Endodermal cell (in vitro differentiated cells): ENCODE results near the gene STEAP4. TPM values are rescaled to one million over a fixed set of nuclear protein-coding genes. Genes with fewer than 3 reads are reported as not detected.

Experiments used
- DNase-seq: peaks from one replicate; pipeline ENCODE4 v3.0.0-alpha.2; 2017
- H3K27ac ChIP-seq: 2 replicates; pipeline ENCODE4 v1.5.1; 2013; ENCODE audit warnings: mild to moderate bottlenecking, low read depth, low read length, moderate library complexity
- H3K27me3 ChIP-seq: 2 replicates; pipeline ENCODE4 v1.6.1; 2013; ENCODE audit warnings: mild to moderate bottlenecking, low read length, moderate library complexity; ENCODE audit not compliant: insufficient read depth, control insufficient read depth, poor library complexity, severe bottlenecking
- H3K36me3 ChIP-seq: 2 replicates; pipeline ENCODE4 v1.7.0; 2013; ENCODE audit warnings: mild to moderate bottlenecking, low read length, moderate library complexity; ENCODE audit not compliant: control insufficient read depth, insufficient read depth
- H3K4me1 ChIP-seq: one replicate; pipeline ENCODE4 v1.7.0; 2013; ENCODE audit warnings: low read length; ENCODE audit not compliant: control insufficient read depth, insufficient read depth
- H3K4me3 ChIP-seq: 2 replicates; pipeline ENCODE4 v1.5.1; 2013; ENCODE audit warnings: mild to moderate bottlenecking, low read length, moderate library complexity
- H3K9ac ChIP-seq: 2 replicates; pipeline ENCODE4 v1.6.1; 2013; ENCODE audit warnings: mild to moderate bottlenecking, low read length, moderate library complexity; ENCODE audit not compliant: poor library complexity, severe bottlenecking; ENCODE audit errors: extremely low read depth
- H3K9me3 ChIP-seq: 2 replicates; pipeline ENCODE4 v1.6.1; 2013; ENCODE audit warnings: mild to moderate bottlenecking, low read length, moderate library complexity; ENCODE audit not compliant: control insufficient read depth
- H3K27ac Mint-ChIP-seq: 2 replicates; pipeline ENCODE4 v1.8.0; 2020; ENCODE audit warnings: mixed read lengths
- H3K27me3 Mint-ChIP-seq: 2 replicates; pipeline ENCODE4 v1.8.0; 2021; ENCODE audit warnings: mild to moderate bottlenecking, mixed read lengths; ENCODE audit not compliant: insufficient read depth
- H3K36me3 Mint-ChIP-seq: 2 replicates; pipeline ENCODE4 v1.8.0; 2020; ENCODE audit warnings: low read depth, mixed read lengths
- H3K4me1 Mint-ChIP-seq: 2 replicates; pipeline ENCODE4 v1.8.0; 2020; ENCODE audit warnings: mixed read lengths
- H3K4me3 Mint-ChIP-seq: 2 replicates; pipeline ENCODE4 v1.8.0; 2020; ENCODE audit warnings: mild to moderate bottlenecking, moderate library complexity, mixed read lengths
- H3K9me3 Mint-ChIP-seq: 2 replicates; pipeline ENCODE4 v1.8.0; 2020; ENCODE audit warnings: mild to moderate bottlenecking, mixed read lengths
- WGBS, 2 experiments: methylation state at CpG; one replicate each; pipeline versions ENCODE4 v1.1.5 to v1.1.7; 2013; ENCODE audit warnings: missing lambda C conversion rate in 2 of 2, mixed read lengths in 1 of 2; ENCODE audit not compliant: insufficient coverage in 1 of 2, insufficient read length in 1 of 2; 5-methylcytosine and 5-hydroxymethylcytosine counted together
- total RNA-seq, 2 donors: library from RNA; stranded (reverse); fragmentation: NEBNext Ultra II Directional in 1 of 2; extraction: Animal tissue kit (Norgen Biotek cat#: 25700) in 1 of 2; gene quantifications; 2 replicates in 1 of 2; 3 replicates in 1 of 2; pipeline ENCODE4 v1.2.1, GENCODE V29; 2021
- TF ChIP-seq, protein P1 (sequence below): fragments of 200-600 bp; sonication (generic); conservative IDR thresholded peaks from 2 replicates; pipeline ENCODE4 v1.5.0; 2021; ENCODE audit warnings: antibody characterized with exemption, mild to moderate bottlenecking

The STEAP4 gene
- total RNA-seq, 2 donors from 2014 or later, result not detected

DNA sequence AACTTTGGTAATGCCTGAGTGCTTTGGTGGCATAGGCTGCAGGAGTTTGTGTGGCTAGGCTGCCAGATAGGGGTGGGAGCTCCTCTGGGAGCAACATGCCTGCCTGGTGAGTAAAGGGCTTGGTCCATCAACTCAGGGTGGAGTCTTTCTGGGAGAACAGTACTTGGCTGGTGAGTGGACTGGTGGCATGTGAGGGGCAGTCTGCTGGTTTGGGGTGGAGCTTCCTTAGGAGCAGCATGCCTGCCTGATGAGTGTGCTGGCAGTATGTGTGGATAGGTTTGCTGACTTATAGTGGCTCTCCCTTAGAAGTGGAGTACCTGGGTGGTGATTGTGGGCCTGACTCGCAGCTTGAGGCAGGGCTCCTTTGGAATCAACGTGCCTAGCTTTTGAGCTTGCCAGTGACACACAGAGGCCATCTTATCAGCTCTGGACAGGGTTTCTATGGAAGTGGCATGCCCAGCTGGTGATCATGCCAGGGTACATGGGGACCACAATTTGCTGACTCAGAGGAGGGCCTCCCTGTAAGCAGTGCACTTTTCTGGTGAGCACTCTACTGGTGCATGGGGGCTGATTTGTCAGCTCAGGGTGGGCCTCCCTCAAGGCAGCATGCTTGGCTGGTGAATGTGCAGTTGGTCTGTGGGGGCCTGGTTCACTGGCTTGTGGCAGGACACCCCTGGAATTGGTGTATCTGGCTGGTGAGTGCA is 51.8 kb downstream of the STEAP4 start:
- no peak overlapping the region for H3K4me3 Mint-ChIP-seq
- no peak overlapping the region for H3K4me3 ChIP-seq
- peaks cover 24% of the 10 kb centered on the region for H3K9me3 Mint-ChIP-seq
- H3K27me3 ChIP-seq, result no peaks in the 10 kb centered on the region
- H3K27ac Mint-ChIP-seq, result no peak overlapping the region
- no peaks in the 10 kb centered on the region for H3K4me1 Mint-ChIP-seq
- H3K36me3 Mint-ChIP-seq, result no peaks in the 10 kb centered on the region
- H3K27ac ChIP-seq, result no peak overlapping the region
- no peak for DNase-seq
- no peaks in the 10 kb centered on the region for H3K4me1 ChIP-seq
- no peaks in the 10 kb centered on the region for H3K27me3 Mint-ChIP-seq
- TF ChIP-seq, protein P1, sequence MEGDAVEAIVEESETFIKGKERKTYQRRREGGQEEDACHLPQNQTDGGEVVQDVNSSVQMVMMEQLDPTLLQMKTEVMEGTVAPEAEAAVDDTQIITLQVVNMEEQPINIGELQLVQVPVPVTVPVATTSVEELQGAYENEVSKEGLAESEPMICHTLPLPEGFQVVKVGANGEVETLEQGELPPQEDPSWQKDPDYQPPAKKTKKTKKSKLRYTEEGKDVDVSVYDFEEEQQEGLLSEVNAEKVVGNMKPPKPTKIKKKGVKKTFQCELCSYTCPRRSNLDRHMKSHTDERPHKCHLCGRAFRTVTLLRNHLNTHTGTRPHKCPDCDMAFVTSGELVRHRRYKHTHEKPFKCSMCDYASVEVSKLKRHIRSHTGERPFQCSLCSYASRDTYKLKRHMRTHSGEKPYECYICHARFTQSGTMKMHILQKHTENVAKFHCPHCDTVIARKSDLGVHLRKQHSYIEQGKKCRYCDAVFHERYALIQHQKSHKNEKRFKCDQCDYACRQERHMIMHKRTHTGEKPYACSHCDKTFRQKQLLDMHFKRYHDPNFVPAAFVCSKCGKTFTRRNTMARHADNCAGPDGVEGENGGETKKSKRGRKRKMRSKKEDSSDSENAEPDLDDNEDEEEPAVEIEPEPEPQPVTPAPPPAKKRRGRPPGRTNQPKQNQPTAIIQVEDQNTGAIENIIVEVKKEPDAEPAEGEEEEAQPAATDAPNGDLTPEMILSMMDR, result no peak
- 85 to 100% methylated on average over 2 of the region's 2 CpGs for WGBS, 2 experiments
- H3K9me3 ChIP-seq, result peaks cover 20% of the 10 kb centered on the region
- H3K36me3 ChIP-seq, result no peaks in the 10 kb centered on the region
- H3K9ac ChIP-seq, result no peak overlapping the region

DNA sequence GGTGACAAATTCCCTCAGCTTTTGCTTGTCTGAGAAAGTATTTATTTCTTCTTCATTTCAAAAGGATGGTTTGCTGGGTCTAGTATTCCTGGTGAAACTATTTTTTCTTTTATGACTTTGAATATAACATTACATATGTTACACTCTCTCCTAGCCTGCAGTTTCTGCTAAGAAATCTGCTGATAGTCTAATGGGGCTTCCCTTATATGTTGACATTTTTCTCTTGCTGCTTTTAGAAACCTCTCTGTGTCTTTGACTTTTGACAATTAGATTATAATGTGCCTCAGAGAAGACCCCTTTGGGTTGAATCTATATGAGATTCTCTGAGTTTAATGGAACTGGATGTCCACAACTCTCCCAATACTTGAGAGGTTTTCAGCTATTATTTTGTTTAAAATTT is 53.1 kb downstream of the STEAP4 start:
- DNase-seq, result no peak
- H3K27me3 ChIP-seq, result no peaks in the 10 kb centered on the region
- Mint-ChIP-seq H3K36me3 (no peaks in the 10 kb centered on the region), H3K4me1 (no peaks in the 10 kb centered on the region), H3K9me3 (peaks cover 24% of the 10 kb centered on the region), H3K27me3 (no peaks in the 10 kb centered on the region), H3K27ac (no peak overlapping the region), H3K4me3 (no peak overlapping the region)
- no peaks in the 10 kb centered on the region for H3K36me3 ChIP-seq
- peaks cover 20% of the 10 kb centered on the region for H3K9me3 ChIP-seq
- H3K9ac ChIP-seq, result no peak overlapping the region
- no peak overlapping the region for H3K27ac ChIP-seq
- H3K4me3 ChIP-seq, result no peak overlapping the region
- no peaks in the 10 kb centered on the region for H3K4me1 ChIP-seq
- TF ChIP-seq, protein P1, result no peak

DNA sequence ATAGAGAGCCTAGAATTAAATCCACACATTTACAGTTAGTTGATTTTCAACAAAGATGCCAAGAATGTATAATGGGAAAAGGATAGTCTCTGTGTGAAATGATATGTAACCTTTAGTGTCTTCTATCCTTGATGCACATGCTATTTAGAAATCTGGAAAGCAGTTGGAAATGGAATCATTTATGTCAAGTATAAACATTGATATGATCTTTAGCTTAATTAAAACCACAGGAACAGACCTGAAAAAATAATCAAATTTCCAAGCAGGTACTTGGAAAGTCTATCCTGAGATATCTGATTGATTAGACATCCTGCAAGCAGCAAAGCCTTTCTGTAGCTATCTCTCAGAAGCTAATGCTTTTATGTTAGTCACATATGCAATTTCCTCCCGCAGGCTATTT is 62.4 kb downstream of the STEAP4 start:
- Histone ChIP-seq H3K27me3 (no peaks in the 10 kb centered on the region), H3K4me3 (no peak overlapping the region), H3K9ac (no peak overlapping the region), H3K36me3 (no peaks in the 10 kb centered on the region), H3K4me1 (no peaks in the 10 kb centered on the region), H3K9me3 (no peaks in the 10 kb centered on the region), H3K27ac (no peak overlapping the region)
- no peak overlapping the region for H3K4me3 Mint-ChIP-seq
- no peaks in the 10 kb centered on the region for H3K9me3 Mint-ChIP-seq
- H3K36me3 Mint-ChIP-seq, result no peaks in the 10 kb centered on the region
- no peaks in the 10 kb centered on the region for H3K27me3 Mint-ChIP-seq
- WGBS, 2 experiments, result no CpG with 5 or more reads among the region's 1 CpG
- H3K27ac Mint-ChIP-seq, result no peak overlapping the region
- no peak for DNase-seq
- TF ChIP-seq, protein P1, result no peak
- H3K4me1 Mint-ChIP-seq, result peaks cover 4% of the 10 kb centered on the region
